ENCODE data around the gene PALLD.

DNA sequence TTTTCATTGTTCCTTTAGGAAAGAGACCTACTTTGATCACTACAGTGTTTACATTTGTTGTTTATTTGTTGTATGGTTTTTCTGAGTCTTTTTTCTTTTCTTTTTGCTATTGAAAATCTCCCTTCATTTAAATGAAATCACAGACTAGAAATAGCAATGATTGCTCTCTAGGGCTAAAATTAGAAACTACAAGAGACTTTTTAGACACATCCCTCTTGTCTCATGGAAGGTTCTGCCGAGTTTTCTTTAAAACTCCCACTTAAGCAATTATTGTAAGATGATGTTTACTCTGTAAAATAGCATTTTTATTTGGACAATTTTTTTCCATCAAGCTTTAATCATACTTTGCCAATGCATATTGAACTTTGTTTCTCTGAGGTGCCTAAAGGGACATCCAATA is 136.6 kb downstream of the PALLD start:
- TF ChIP-seq EZH2phosphoT487 (IDR thresholded peaks at IDR 0.05; ENCODE audit: borderline replicate concordance, low read length) = no peak
- TF ChIP-seq, protein P1, sequence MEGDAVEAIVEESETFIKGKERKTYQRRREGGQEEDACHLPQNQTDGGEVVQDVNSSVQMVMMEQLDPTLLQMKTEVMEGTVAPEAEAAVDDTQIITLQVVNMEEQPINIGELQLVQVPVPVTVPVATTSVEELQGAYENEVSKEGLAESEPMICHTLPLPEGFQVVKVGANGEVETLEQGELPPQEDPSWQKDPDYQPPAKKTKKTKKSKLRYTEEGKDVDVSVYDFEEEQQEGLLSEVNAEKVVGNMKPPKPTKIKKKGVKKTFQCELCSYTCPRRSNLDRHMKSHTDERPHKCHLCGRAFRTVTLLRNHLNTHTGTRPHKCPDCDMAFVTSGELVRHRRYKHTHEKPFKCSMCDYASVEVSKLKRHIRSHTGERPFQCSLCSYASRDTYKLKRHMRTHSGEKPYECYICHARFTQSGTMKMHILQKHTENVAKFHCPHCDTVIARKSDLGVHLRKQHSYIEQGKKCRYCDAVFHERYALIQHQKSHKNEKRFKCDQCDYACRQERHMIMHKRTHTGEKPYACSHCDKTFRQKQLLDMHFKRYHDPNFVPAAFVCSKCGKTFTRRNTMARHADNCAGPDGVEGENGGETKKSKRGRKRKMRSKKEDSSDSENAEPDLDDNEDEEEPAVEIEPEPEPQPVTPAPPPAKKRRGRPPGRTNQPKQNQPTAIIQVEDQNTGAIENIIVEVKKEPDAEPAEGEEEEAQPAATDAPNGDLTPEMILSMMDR (conservative IDR thresholded peaks at IDR 0.05; ENCODE audit: low read depth, low read length) = no peak
